Psoas muscle (tissue), 8 donors: ENCODE results near the gene GNB2. TPM values are rescaled to one million over a fixed set of nuclear protein-coding genes. Genes with fewer than 3 reads are reported as not detected.
A peak's percentile ranks its signal among the peaks of the same experiment; 100 is the strongest.

Experiments
- ATAC-seq, 4 donors: fragments of 200-7000 bp; cut with Tn5 transposase; one replicate each; pipeline ENCODE4 v1.9.1; 2020; ENCODE audit warnings: moderate library complexity in 3 of 4, mild to moderate bottlenecking in 2 of 4
- DNase-seq, 2 donors: peaks; one replicate each; pipeline ENCODE4 v3.0.0-alpha.2; 2020
- H3K27ac ChIP-seq: fragments of 200-600 bp; one replicate; pipeline ENCODE4 v1.8.0; 2022
- H3K27me3 ChIP-seq, 3 donors: fragments of 200-600 bp in 1 of 3; one replicate each; pipeline versions ENCODE4 v1.6.1 to v1.8.0; 2013 to 2022; ENCODE audit warnings: low read length in 2 of 3, mild to moderate bottlenecking in 2 of 3, moderate library complexity in 1 of 3; ENCODE audit not compliant: insufficient read depth in 3 of 3
- H3K36me3 ChIP-seq, 2 donors: fragments of 200-600 bp in 1 of 2; one replicate each; pipeline versions ENCODE4 v1.6.1 to v1.8.0; 2013 to 2022; ENCODE audit warnings: low read depth in 1 of 2, mild to moderate bottlenecking in 1 of 2, moderate library complexity in 1 of 2; ENCODE audit not compliant: insufficient read depth in 1 of 2
- H3K4me1 ChIP-seq: fragments of 200-600 bp; one replicate; pipeline ENCODE4 v1.8.0; 2022
- H3K4me3 ChIP-seq: fragments of 200-600 bp; one replicate; pipeline ENCODE4 v1.8.0; 2022; ENCODE audit warnings: mild to moderate bottlenecking
- H3K9me3 ChIP-seq: fragments of 200-600 bp; one replicate; pipeline ENCODE4 v1.8.0; 2022
- CTCF ChIP-seq: fragments of 200-600 bp; IDR thresholded peaks from one replicate; pipeline ENCODE4 v1.8.0; 2022; ENCODE audit warnings: antibody characterized with exemption
- WGBS, 3 donors: extraction: QIAGEN DNeasy Blood & Tissue Kit; methylation state at CpG; one replicate each; pipeline versions ENCODE4 v1.1.6 to v1.1.7; 2013; 5-methylcytosine and 5-hydroxymethylcytosine counted together
- intact Hi-C, 2 donors: fragments of 100-400 bp; cut with DNase I; formaldehyde crosslinking; loops; one replicate each; pipeline versions ENCODE4 v1.11.0 to v1.14.2; 2022
- polyA plus RNA-seq, 3 donors: library from polyadenylated mRNA; stranded (reverse); fragments of 200-250 nt; gene quantifications; one replicate each; pipeline ENCODE4 v1.2.3, GENCODE V29; 2013
- total RNA-seq, 4 donors: library from RNA; stranded (reverse); fragmentation: NEBNext Ultra II Directional in 2 of 4; extraction: Animal tissue kit (Norgen Biotek cat#: 25700) in 2 of 4; gene quantifications; one replicate each; pipeline versions ENCODE4 v1.2.1 to v1.2.4, GENCODE V29; 2021 to 2023
- donor health status: healthy with polysubstance abuse.
- donor health status: DM: no; HTN: no; CAD: no; lungs with moderate emphysema.
- donor health status: Bipolar disorder and iron deficiency.
- donor health status: healthy.
- donor health status: DM: yes; HTN: yes; CAD: no.
- donor health status: DM: no; HTN: no; CAD: no.
- donor health status: DM: no; HTN: no; CAD: no.
- donor health status: DM: yes; HTN: yes; CAD: no.

Gene GNB2
- total and polyA plus RNA-seq, 7 donors = 87.1 to 148 (median 117) TPM

DNA sequence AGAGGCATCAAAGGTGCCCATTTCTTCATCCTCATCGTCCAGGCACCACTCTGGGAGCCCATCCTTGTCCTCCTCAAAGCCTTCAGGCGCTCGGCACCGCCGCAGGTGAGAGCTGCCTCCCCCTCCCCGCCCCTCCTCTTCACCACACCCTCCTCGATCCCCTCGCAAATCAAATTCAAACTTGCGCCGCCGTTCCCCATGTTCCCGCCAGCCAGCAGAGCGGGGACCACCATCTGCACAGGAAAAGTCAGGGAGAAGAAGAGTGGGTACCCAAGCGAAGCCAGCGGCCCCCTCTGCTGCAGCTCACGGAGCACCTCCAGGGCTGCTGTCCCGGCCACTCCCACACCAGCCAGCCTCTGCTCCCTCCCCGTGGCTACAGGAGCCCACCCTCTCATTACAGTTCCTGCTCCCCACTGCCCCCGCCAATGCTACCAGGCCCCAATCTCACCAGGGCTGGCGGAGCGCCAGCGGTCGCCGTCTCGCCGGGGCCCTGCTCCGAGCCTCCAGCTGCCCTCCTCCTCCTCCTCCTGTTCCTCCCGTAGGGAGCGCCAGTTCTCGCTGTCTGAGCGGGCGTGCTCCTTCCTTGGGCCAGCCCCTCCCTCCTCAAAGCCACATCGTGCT lies 12.8 kb downstream of the GNB2 start:
- Histone ChIP-seq H3K27ac (no peak overlapping the region), H3K9me3 (no peaks in the 10 kb centered on the region), H3K4me3 (no peak overlapping the region), H3K27me3 (no peaks in the 10 kb centered on the region), H3K36me3 (peaks cover 3 to 81% of the 10 kb centered on the region in 2 donors), H3K4me1 (peaks cover 26% of the 10 kb centered on the region)
- DNase-seq (peak in 1 of 2 donors; percentile 48), ATAC-seq (no peak)
- 80 to 86% (median 82%) methylated on average over 32 to 33 of the region's 33 CpGs for WGBS, 3 donors
- intact Hi-C loops = loop anchor here in 1 of 2 donors (5.0 kb wide), 1 partner anchor 109 kb away; no protein-coding TSS in a partner anchor
- no peak for TF ChIP-seq CTCF

DNA sequence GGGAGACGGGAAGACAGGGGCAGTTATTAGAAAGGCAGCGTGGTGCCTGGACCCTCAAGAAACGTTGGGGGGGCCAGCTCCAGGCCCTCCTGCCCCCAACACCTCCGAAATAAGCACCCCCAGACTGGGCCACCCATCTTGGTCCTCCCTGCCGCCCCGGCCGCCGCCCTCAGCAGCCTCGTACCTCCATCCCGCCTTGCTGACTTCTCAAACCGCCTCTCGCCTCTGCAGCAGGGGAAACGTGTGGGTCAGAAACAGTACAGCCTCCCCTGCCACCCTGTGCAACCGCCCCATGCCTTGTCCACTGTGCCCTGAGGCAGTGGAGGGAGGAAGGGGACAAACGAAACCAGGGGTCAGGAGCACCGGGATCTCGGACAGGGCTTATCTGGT lies 13.3 kb downstream of the GNB2 start:
- TF ChIP-seq CTCF = no peak
- Histone ChIP-seq H3K4me3 (no peak overlapping the region), H3K36me3 (peaks cover 0 to 76% of the 10 kb centered on the region in 2 donors), H3K27me3 (no peaks in the 10 kb centered on the region), H3K9me3 (no peaks in the 10 kb centered on the region), H3K4me1 (peaks cover 32% of the 10 kb centered on the region), H3K27ac (no peak overlapping the region)
- intact Hi-C loops = loop anchor here in 1 of 2 donors (5.0 kb wide), 1 partner anchor 110 kb away; no protein-coding TSS in a partner anchor
- 90 to 94% (median 91%) methylated on average over 17 of the region's 17 CpGs for WGBS, 3 donors
- DNase-seq = no peak
- no peak for ATAC-seq

GRCh38 chr7:100687261-100687660 lies 13.7 kb downstream of the GNB2 start:
- Histone ChIP-seq H3K27ac (no peak overlapping the region), H3K9me3 (no peaks in the 10 kb centered on the region), H3K4me1 (peaks cover 36% of the 10 kb centered on the region), H3K4me3 (no peak overlapping the region), H3K27me3 (no peaks in the 10 kb centered on the region), H3K36me3 (peaks cover 0 to 71% of the 10 kb centered on the region in 2 donors)
- peak in 1 of 2 donors; percentile 48 for DNase-seq
- WGBS, 3 donors = 79 to 84% (median 82%) methylated on average over 19 to 22 of the region's 22 CpGs
- TF ChIP-seq CTCF = no peak
- intact Hi-C loops = loop anchor here in 1 of 2 donors (5.0 kb wide), 1 partner anchor 110 kb away; no protein-coding TSS in a partner anchor
- no peak for ATAC-seq

DNA sequence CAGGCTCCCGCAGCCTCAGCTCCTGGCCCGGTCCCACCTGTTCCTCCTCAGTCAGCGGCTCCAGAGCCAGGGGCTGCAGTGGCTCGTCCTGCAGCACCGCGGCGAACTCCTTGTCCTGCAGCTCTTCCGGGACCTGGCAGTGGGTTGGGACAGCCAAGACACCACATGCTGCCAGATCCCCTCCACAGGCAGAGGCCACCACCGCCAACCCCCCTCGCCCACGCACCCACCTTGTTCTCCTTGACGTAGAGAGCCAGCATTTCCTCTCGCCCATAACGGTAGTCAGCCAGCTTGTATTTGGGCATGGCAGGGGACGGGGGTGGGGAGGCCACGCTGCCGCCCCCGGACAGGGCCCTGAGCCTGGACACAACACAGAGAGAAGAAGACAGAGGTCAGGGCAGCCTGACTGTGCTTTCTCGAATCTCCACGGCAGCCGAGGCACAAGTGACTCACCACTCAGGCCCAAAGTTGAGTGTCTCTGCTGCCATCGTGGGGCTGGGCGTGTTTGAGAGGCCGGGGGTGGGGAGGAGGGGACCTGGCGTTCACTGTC lies 14.3 kb downstream of the GNB2 start:
- peaks cover 42% of the 10 kb centered on the region for H3K4me1 ChIP-seq
- 79 to 88% (median 81%) methylated on average over 23 to 25 of the region's 25 CpGs for WGBS, 3 donors
- intact Hi-C loops = loop anchor here in 1 of 2 donors (5.0 kb wide), 1 partner anchor 111 kb away; no protein-coding TSS in a partner anchor

More for the DNA sequence above, 14.3 kb downstream of the GNB2 start:
- DNase-seq (peak in 1 of 2 donors; percentile 37), ATAC-seq (no peak)
- H3K27me3 ChIP-seq = no peaks in the 10 kb centered on the region
- no peak for TF ChIP-seq CTCF
- H3K4me3 ChIP-seq = no peak overlapping the region
- peaks cover 0 to 66% of the 10 kb centered on the region in 2 donors for H3K36me3 ChIP-seq
- H3K27ac ChIP-seq = no peak overlapping the region
- H3K9me3 ChIP-seq = no peaks in the 10 kb centered on the region
